BE2C (cell line): ENCODE measurements around the gene EGLN3.
A peak's percentile ranks its signal among the peaks of the same experiment; 100 is the strongest.

Experiments used
- DNase-seq: peaks from one replicate; pipeline ENCODE4 v3.0.0-alpha.2; 2020
- H3K27me3 ChIP-seq: fragments of 250-450 bp; sonication (Bioruptor Pico); 2 replicates; pipeline ENCODE4 v1.5.1; 2020; ENCODE audit warnings: mild to moderate bottlenecking
- H3K36me3 ChIP-seq: fragments of 250-450 bp; sonication (Bioruptor Pico); 2 replicates; pipeline ENCODE4 v1.5.1; 2020; ENCODE audit warnings: mild to moderate bottlenecking
- H3K4me1 ChIP-seq: fragments of 250-450 bp; sonication (Bioruptor Pico); 2 replicates; pipeline ENCODE4 v1.5.1; 2020
- H3K4me3 ChIP-seq: 2 replicates; pipeline ENCODE4 v1.5.1; 2011; ENCODE audit warnings: low read depth, low read length
- H3K9me3 ChIP-seq: fragments of 250-450 bp; sonication (Bioruptor Pico); 2 replicates; pipeline ENCODE4 v1.5.1; 2020
- TF ChIP-seq, protein P1 (sequence below): IDR thresholded peaks from 2 replicates; pipeline ENCODE4 v1.5.1; 2012; ENCODE audit warnings: mild to moderate bottlenecking, low read depth, low read length

EGLN3 gene

DNA sequence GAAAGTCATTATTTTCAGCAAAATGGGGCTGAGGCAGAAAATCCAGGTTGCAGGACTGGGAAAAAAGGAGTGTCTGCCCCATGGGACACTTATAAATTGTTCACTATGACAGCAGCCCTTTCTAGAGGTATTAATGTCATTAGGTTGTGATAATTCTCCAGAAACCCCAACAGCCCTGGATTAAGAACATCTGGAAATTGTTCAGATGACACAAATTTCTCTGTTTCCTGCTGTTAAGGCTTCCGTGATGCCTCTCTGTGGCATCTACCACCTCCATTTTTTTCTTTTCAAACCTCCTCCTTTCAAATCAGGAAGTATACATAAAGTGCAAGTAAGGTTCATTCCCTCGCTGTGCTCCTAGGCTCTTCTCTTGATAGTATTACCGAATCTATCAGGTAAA is 25.6 kb downstream of the EGLN3 start:
- H3K36me3 ChIP-seq, result peaks cover 78% of the 10 kb centered on the region
- peaks cover 22% of the 10 kb centered on the region for H3K4me1 ChIP-seq
- peak; percentile 40 for DNase-seq
- no peaks in the 10 kb centered on the region for H3K27me3 ChIP-seq
- TF ChIP-seq, protein P1, sequence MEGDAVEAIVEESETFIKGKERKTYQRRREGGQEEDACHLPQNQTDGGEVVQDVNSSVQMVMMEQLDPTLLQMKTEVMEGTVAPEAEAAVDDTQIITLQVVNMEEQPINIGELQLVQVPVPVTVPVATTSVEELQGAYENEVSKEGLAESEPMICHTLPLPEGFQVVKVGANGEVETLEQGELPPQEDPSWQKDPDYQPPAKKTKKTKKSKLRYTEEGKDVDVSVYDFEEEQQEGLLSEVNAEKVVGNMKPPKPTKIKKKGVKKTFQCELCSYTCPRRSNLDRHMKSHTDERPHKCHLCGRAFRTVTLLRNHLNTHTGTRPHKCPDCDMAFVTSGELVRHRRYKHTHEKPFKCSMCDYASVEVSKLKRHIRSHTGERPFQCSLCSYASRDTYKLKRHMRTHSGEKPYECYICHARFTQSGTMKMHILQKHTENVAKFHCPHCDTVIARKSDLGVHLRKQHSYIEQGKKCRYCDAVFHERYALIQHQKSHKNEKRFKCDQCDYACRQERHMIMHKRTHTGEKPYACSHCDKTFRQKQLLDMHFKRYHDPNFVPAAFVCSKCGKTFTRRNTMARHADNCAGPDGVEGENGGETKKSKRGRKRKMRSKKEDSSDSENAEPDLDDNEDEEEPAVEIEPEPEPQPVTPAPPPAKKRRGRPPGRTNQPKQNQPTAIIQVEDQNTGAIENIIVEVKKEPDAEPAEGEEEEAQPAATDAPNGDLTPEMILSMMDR, result no peak
- no peak overlapping the region for H3K4me3 ChIP-seq
- H3K9me3 ChIP-seq, result no peaks in the 10 kb centered on the region

DNA sequence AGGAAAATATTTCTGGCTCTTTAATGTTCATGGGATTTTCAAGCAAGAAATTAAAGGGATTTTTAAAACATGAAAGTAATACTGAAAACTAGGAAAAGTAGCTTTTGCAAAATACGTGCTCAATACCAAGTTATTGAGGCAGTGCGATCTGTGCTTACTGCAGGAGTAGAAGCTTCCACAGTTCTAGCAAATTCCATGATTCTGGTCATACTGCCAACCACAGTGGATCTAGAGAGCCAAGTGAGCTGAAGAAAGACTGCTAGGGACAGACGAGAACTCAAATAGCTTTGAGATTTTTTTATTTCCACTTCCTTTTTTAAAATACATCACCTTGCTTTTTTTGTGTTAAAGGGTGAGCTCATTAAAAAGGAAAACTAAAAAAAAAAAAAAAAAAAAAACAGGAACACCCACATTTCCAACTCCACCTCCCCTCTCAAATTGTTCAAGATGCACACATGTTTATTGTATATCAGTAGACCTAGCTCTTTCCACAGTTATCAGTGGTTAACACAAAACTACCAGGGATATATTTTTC is 26.2 kb downstream of the EGLN3 start:
- H3K36me3 ChIP-seq, result peaks cover 73% of the 10 kb centered on the region
- no peak for DNase-seq

DNA sequence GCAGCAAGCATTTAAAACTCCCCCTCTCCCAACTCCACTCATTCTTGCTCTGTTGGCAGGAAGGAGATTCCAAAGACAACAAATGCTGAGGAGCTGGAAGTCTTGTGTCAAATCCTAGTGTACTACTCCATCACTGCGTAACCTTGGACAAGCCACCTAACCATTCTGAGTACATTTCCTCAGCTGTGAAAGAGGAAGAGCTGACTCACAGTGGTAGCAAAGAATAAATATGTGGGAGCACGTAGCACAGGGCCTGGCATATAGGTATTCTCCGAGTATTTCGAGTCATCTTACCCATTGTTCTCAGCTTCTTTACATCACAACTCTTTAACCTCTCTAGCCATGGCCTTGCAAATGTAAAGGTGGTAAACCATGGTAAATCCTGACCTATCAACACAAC is 28.7 kb downstream of the EGLN3 start:
- TF ChIP-seq, protein P1, result no peak
- H3K4me3 ChIP-seq, result no peak overlapping the region

More for the DNA sequence above, 26.2 kb downstream of the EGLN3 start:
- peaks cover 19% of the 10 kb centered on the region for H3K4me1 ChIP-seq
- no peaks in the 10 kb centered on the region for H3K27me3 ChIP-seq
- H3K4me3 ChIP-seq, result no peak overlapping the region
- H3K9me3 ChIP-seq, result no peaks in the 10 kb centered on the region
- TF ChIP-seq, protein P1, result no peak

DNA sequence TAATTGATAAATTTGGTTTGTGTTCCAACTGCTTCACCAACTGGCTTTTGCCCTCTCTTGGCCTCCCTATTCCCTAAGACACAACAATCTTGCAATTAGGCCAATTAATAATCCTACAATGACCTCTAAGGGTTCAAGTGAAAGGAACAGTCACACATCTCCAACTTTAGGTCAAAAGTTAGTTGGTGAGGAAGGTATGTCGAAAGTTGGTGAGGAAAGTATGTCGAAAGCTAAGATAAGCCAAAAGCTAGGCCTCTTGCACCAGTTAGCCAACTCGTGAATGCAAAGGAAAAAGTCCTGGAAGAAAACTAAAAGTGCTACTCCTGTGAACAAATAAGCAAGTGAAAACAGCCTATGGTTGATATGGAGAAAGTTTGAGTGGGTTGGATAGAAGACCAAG is 32.6 kb downstream of the EGLN3 start:
- no peaks in the 10 kb centered on the region for H3K9me3 ChIP-seq
- peaks cover 26% of the 10 kb centered on the region for H3K36me3 ChIP-seq
- TF ChIP-seq, protein P1, result no peak
- no peak overlapping the region for H3K4me3 ChIP-seq
- no peak for DNase-seq
- peaks cover 16% of the 10 kb centered on the region for H3K4me1 ChIP-seq
- no peaks in the 10 kb centered on the region for H3K27me3 ChIP-seq

More for the DNA sequence above, 28.7 kb downstream of the EGLN3 start:
- peaks cover 25% of the 10 kb centered on the region for H3K4me1 ChIP-seq
- no peaks in the 10 kb centered on the region for H3K9me3 ChIP-seq
- peaks cover 54% of the 10 kb centered on the region for H3K36me3 ChIP-seq
- H3K27me3 ChIP-seq, result no peaks in the 10 kb centered on the region
- DNase-seq, result no peak

DNA sequence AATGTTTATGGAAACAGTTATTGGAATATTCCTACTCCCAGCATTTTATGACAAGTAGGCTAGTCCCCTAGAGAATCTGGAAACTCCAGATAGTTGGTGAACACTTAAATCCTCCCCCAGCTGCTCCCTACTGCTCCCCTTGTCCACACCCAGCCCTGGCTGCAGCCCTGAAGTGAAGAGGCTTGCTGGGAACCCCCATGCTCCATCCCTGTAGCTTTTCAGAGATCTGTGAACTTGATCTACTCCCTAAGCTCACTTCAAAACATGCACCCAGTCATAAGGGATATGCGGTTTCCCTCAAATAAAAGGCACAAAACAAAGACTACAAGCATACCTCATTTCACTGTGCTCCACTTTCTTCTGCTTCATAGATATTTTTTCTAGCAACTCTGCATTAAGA is 33.2 kb downstream of the EGLN3 start:
- H3K36me3 ChIP-seq, result peaks cover 20% of the 10 kb centered on the region
- H3K4me3 ChIP-seq, result no peak overlapping the region
- H3K9me3 ChIP-seq, result no peaks in the 10 kb centered on the region
- no peak for DNase-seq
- no peaks in the 10 kb centered on the region for H3K27me3 ChIP-seq
- H3K4me1 ChIP-seq, result peaks cover 16% of the 10 kb centered on the region
- TF ChIP-seq, protein P1, result no peak

DNA sequence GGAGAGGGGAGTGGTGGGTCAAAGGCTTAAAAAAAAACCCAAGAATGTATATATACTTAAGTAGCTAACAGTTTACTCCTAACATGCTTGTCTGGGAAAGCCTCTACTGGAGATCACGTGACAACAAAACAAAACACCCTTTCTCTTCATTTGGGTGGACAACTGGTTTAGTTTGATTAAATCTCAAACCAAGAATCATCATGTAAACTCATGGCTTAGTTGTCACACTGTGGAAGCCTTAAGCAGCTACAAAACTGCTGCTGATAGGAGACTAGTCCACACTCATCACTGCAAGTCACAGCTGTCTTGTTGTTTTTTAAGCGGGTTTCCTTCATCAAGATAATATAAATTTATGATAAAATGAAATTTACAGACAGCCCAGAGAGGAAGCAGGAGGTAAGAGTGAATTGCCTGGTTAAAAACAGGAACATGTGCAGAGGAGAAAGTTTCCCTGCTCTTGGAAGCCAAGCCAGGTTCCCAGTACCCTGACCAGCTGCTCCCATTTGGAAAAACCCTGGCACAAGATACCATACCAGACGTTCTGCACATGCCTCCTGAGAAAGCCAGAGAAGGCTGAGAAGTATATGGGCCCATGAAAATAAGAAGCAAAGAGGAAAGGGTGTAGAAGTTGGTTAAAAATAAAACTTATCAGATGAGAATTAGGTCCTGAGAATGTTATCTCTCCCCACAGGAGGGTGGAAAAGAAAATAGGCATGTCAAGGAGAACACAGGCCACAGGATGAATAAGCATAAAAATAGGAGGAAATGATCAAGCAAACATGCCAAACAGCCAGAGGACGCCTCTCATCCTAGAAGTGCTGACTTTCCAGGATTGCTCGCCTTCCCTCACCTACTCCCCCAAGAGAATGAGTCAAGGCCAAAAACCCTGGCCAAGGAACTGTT is 34.0 kb downstream of the EGLN3 start:
- Histone ChIP-seq H3K27me3 (no peaks in the 10 kb centered on the region), H3K9me3 (no peaks in the 10 kb centered on the region), H3K4me1 (peaks cover 16% of the 10 kb centered on the region), H3K4me3 (no peak overlapping the region), H3K36me3 (peaks cover 13% of the 10 kb centered on the region)
- DNase-seq, result peak; percentile 30
- TF ChIP-seq, protein P1, result no peak
